GM12892 (cell line): ENCODE results near the gene RRBP1.

Source experiments
- POLR2A ChIP-seq: IDR thresholded peaks from 2 replicates; pipeline ENCODE4 v1.6.1; 2011; ENCODE audit warnings: low read depth, low read length, control low read depth
- POLR2AphosphoS5 ChIP-seq: IDR thresholded peaks from 2 replicates; pipeline ENCODE4 v1.6.1; 2011; ENCODE audit warnings: low read depth, low read length, control low read depth

DNA sequence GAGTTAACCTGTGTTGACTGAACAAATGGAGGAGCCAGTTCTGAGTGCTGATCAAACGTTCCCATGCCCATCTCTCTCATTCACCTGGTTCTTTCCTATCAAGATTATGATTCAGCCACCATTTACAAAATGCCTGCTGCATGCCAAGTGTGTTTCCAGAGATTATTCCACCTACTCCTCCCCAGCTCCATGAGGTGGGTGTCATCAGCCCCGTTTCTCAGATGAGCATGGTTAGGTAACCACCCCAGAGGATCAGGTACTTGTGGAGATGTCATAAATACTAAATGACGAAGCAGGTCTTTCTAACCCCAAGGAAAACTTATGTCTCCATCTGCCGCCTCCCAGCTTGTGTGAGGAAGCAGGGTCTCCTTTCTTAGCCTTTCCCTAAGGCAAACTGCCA lies 19.8 kb upstream of the RRBP1 start:
- TF ChIP-seq POLR2AphosphoS5 (no peak), POLR2A (no peak)
